ENCODE data around the gene KLK10. TPM values are rescaled to one million over a fixed set of nuclear protein-coding genes. Genes with fewer than 3 reads are reported as not detected.
"Not testable (repeated sequence)": the region's sequence is repeated elsewhere in the genome, so short reads cannot be mapped to it uniquely, and the experiment has no call there.

The KLK10 gene
- total RNA-seq, 1 experiment from 2014 or later = not detected

- in situ Hi-C loops (cut with HindIII; ENCODE audit: low sequenced_read_pairs) = no loop called here
- DNase-seq (ENCODE audit: low spot score) = no peak
Observed at GRCh38 chr19:51006406-51006805, 13.1 kb downstream of the KLK10 start.

GRCh38 chr19:51005248-51005647, 14.3 kb downstream of the KLK10 start:
- in situ Hi-C loops (cut with HindIII; ENCODE audit: low sequenced_read_pairs) = no loop called here
- DNase-seq (ENCODE audit: low spot score) = no peak

- DNase-seq (ENCODE audit: low spot score) = no peak
- in situ Hi-C loops (cut with HindIII; ENCODE audit: low sequenced_read_pairs) = no loop called here
Observed at GRCh38 chr19:51003316-51003715, 16.2 kb downstream of the KLK10 start.

GRCh38 chr19:51002542-51003311, 16.8 kb downstream of the KLK10 start:
- in situ Hi-C loops (cut with HindIII; ENCODE audit: low sequenced_read_pairs) = no loop called here
- no peak for DNase-seq (ENCODE audit: low spot score)

- DNase-seq (ENCODE audit: low spot score) = no peak
- in situ Hi-C loops (cut with HindIII; ENCODE audit: low sequenced_read_pairs) = no loop called here
Observed at GRCh38 chr19:51002089-51002532, 17.4 kb downstream of the KLK10 start.

- in situ Hi-C loops (cut with HindIII; ENCODE audit: low sequenced_read_pairs) = no loop called here
- DNase-seq (ENCODE audit: low spot score) = no peak
Observed at GRCh38 chr19:51001515-51001914, 18.0 kb downstream of the KLK10 start, which contains the start of gene KLK8. TSS of gene KLK8 (minus strand) at chr19:51001604. CDS start at chr19:51001167, 437 bp downstream.

GRCh38 chr19:51000981-51001380, 18.5 kb downstream of the KLK10 start:
- DNase-seq (ENCODE audit: low spot score) = no peak
- in situ Hi-C loops (cut with HindIII; ENCODE audit: low sequenced_read_pairs) = no loop called here

GRCh38 chr19:51000426-51000825, 19.1 kb downstream of the KLK10 start:
- in situ Hi-C loops (cut with HindIII; ENCODE audit: low sequenced_read_pairs) = no loop called here
- no peak for DNase-seq (ENCODE audit: low spot score)

GRCh38 chr19:50998686-50999085, 20.8 kb downstream of the KLK10 start:
- in situ Hi-C loops (cut with HindIII; ENCODE audit: low sequenced_read_pairs) = no loop called here
- DNase-seq (ENCODE audit: low spot score) = no peak

- DNase-seq (ENCODE audit: low spot score) = no peak
- in situ Hi-C loops (cut with HindIII; ENCODE audit: low sequenced_read_pairs) = no loop called here
Observed at GRCh38 chr19:50998061-50998460, 21.4 kb downstream of the KLK10 start.

GRCh38 chr19:50994129-50994528, 25.4 kb downstream of the KLK10 start:
- in situ Hi-C loops (cut with HindIII; ENCODE audit: low sequenced_read_pairs) = no loop called here
- DNase-seq (ENCODE audit: low spot score) = no peak

- DNase-seq (ENCODE audit: low spot score) = no peak
- in situ Hi-C loops (cut with HindIII; ENCODE audit: low sequenced_read_pairs) = no loop called here
Observed at GRCh38 chr19:50992666-50993035, 26.9 kb downstream of the KLK10 start.

GRCh38 chr19:50984416-50984815, 35.1 kb downstream of the KLK10 start:
- in situ Hi-C loops (cut with HindIII; ENCODE audit: low sequenced_read_pairs); DNase-seq (ENCODE audit: low spot score): not testable (repeated sequence)

GRCh38 chr19:50983625-50984292, 35.8 kb downstream of the KLK10 start, which contains the start of gene KLK7:
TSS of gene KLK7 (minus strand) at chr19:50983917. CDS start at chr19:50982399, 1,518 bp downstream.
- in situ Hi-C loops (cut with HindIII; ENCODE audit: low sequenced_read_pairs) = no loop called here
- DNase-seq (ENCODE audit: low spot score) = no peak

GRCh38 chr19:50982186-50982585, 37.3 kb downstream of the KLK10 start:
- no peak for DNase-seq (ENCODE audit: low spot score)
- in situ Hi-C loops (cut with HindIII; ENCODE audit: low sequenced_read_pairs) = no loop called here

GRCh38 chr19:50981587-50982146, 37.8 kb downstream of the KLK10 start:
- no peak for DNase-seq (ENCODE audit: low spot score)
- in situ Hi-C loops (cut with HindIII; ENCODE audit: low sequenced_read_pairs) = no loop called here

GRCh38 chr19:50980208-50980607, 39.3 kb downstream of the KLK10 start:
- in situ Hi-C loops (cut with HindIII; ENCODE audit: low sequenced_read_pairs) = no loop called here
- no peak for DNase-seq (ENCODE audit: low spot score)

- in situ Hi-C loops (cut with HindIII; ENCODE audit: low sequenced_read_pairs) = no loop called here
- DNase-seq (ENCODE audit: low spot score) = no peak
Observed at GRCh38 chr19:50979758-50980157, 39.8 kb downstream of the KLK10 start.

- no peak for DNase-seq (ENCODE audit: low spot score)
- in situ Hi-C loops (cut with HindIII; ENCODE audit: low sequenced_read_pairs) = no loop called here
Observed at GRCh38 chr19:50978772-50979390, 40.6 kb downstream of the KLK10 start.

GRCh38 chr19:50977626-50978025, 41.9 kb downstream of the KLK10 start:
- no peak for DNase-seq (ENCODE audit: low spot score)
- in situ Hi-C loops (cut with HindIII; ENCODE audit: low sequenced_read_pairs) = no loop called here

All from G401 (cell line).